ENCODE measurements around the gene MAP3K6. TPM values are rescaled to one million over a fixed set of nuclear protein-coding genes. Genes with fewer than 3 reads are reported as not detected.

MAP3K6 gene
- total and polyA plus RNA-seq, 2 of the 4 experiments (the other 2 are of a cell fraction), result 4.8 to 15.9 TPM

DNA sequence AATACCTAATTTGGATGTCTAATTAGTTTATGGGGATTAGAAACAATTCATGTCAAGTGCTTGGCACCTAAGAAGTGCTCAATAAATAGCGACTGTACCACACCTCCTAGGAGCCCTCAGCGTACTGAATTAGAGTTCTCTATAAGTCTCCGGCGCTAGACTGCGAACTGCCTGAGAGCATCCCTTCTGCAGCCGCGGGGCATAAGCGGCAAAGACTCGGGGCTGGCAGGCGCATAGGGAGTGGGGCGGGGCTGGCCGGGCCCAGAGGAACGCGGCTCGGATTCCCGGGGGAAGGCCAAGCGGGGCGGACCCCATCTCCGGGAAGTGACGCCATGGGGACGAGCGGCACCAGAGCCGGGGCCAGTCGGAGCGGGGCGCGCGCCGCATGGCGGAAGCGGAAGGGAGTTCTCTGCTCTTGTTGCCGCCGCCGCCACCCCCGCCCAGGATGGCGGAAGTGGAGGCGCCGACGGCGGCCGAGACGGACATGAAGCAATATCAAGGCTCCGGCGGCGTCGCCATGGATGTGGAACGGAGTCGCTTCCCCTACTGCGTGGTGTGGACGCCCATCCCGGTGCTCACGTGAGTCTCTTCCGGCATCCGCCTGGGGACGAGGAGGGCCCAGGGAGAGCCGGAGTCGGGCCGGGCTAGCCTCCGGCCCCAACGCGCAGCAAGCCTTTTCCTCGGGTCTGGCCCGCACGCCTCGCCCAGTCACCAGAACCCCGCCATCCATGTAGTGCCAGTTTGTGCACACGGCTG lies 44.8 kb downstream of the MAP3K6 start, which contains the start of gene TMEM222 (continued):
- TF ChIP-seq, protein P1, sequence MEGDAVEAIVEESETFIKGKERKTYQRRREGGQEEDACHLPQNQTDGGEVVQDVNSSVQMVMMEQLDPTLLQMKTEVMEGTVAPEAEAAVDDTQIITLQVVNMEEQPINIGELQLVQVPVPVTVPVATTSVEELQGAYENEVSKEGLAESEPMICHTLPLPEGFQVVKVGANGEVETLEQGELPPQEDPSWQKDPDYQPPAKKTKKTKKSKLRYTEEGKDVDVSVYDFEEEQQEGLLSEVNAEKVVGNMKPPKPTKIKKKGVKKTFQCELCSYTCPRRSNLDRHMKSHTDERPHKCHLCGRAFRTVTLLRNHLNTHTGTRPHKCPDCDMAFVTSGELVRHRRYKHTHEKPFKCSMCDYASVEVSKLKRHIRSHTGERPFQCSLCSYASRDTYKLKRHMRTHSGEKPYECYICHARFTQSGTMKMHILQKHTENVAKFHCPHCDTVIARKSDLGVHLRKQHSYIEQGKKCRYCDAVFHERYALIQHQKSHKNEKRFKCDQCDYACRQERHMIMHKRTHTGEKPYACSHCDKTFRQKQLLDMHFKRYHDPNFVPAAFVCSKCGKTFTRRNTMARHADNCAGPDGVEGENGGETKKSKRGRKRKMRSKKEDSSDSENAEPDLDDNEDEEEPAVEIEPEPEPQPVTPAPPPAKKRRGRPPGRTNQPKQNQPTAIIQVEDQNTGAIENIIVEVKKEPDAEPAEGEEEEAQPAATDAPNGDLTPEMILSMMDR (conservative IDR thresholded peaks at IDR 0.05; ENCODE audit: low read depth, low read length), result peak; percentile 24; the same call in 1 of the 2 replicates

DNA sequence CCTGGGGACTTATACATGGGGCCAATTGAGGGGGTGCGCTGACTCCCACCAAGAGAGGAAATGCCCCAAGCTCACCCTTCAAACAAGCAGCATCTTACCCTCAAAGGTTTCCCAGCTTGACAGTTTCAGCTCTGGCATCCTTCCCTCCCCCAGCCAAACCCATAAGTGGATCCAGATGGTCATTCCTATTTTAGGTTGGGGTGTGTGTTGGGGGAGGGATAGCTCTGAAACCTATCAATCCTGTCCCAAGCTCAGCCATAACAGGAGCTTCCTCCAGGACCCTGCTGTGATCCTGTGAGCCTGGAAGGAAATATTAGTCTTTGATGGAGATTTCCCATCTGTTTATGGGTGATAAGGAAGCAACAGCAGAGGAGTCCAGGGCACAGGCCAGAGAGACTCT lies 48.2 kb downstream of the MAP3K6 start:
- Histone ChIP-seq H2BK120ac (ENCODE audit: low read depth, low read length) (no peak overlapping the region), H4K91ac (ENCODE audit: insufficient read depth, low read depth, low read length) (no peak overlapping the region), H4K20me1 (ENCODE audit: insufficient read depth, low read length) (no peaks in the 10 kb centered on the region), H3K27ac (ENCODE audit: insufficient read depth, low read length) (no peak overlapping the region), H4K5ac (ENCODE audit: low read depth, low read length) (no peak overlapping the region; the same call in 1 of the 2 replicates), H3K36me3 (ENCODE audit: control insufficient read depth, insufficient read depth, low read length) (no peaks in the 10 kb centered on the region), H4K8ac (ENCODE audit: low read depth in 2 of 2, low read length in 2 of 2) (peak overlapping the region in 1 of 2 experiments; percentile 60; a peak in 1 of 4 replicates), H3K56ac (ENCODE audit: extremely low read depth, insufficient read depth, low read length) (no peak overlapping the region), H3K4me2 (ENCODE audit: low read depth, low read length) (no peak overlapping the region), H2AK9ac (replicated peaks; ENCODE audit: low read depth, low read length, poor library complexity) (no peak overlapping the region), H2BK20ac (ENCODE audit: low read depth, low read length) (no peak overlapping the region), H2AFZ (replicated peaks; ENCODE audit: low read length, poor library complexity) (peak overlapping the region; percentile 64), H2BK5ac (ENCODE audit: low read depth, low read length, poor library complexity, severe bottlenecking) (no peak overlapping the region), H3K4me3 (ENCODE audit: insufficient read depth, low read depth, low read length) (no peak overlapping the region), H3K9me3 (ENCODE audit: control insufficient read depth, insufficient read depth, low read length) (no peaks in the 10 kb centered on the region), H3K14ac (replicated peaks; ENCODE audit: low read depth, low read length) (no peak overlapping the region), H3K9ac (ENCODE audit: low read depth, low read length) (no peak overlapping the region), H2AK5ac (ENCODE audit: low read depth, low read length) (no peak overlapping the region), H3K4me1 (ENCODE audit: control insufficient read depth, insufficient read depth, low read length) (peaks cover 4% of the 10 kb centered on the region), H3K18ac (ENCODE audit: low read depth, low read length) (no peak overlapping the region), H3K23ac (ENCODE audit: low read depth, low read length) (no peak overlapping the region), H3K27me3 (ENCODE audit: control insufficient read depth, insufficient read depth, low read length) (no peaks in the 10 kb centered on the region), H3K9me1 (ENCODE audit: insufficient read depth, low read length) (0 out of 2 replicates have a peak, but pooled peaks cover 3% of the 10 kb centered on the region), H3K79me1 (ENCODE audit: low read depth in 1 of 2, low read length in 2 of 2) (peaks cover 4 to 15% of the 10 kb centered on the region in 2 experiments; a peak in 3 of 4 replicates), H3K4ac (ENCODE audit: low read depth, low read length) (no peak overlapping the region), H2BK15ac (ENCODE audit: low read depth, low read length) (no peak overlapping the region)
- ATAC-seq (ENCODE audit: low read depth) (no peak), DNase-seq (peak; percentile 22)
- intact Hi-C loops (cut with micrococcal nuclease), result no loop called here
- WGBS, 2 experiments (ENCODE audit: extremely low coverage in 2 of 2, insufficient read length in 1 of 2), result no CpG with 5 or more reads among the region's 1 CpG
- in situ Hi-C loops (cut with MboI; ENCODE audit: low sequenced_read_pairs), result no loop called here
- no TSS peak for BruUV-seq (replicated peaks)
- CTCF ChIA-PET, result interaction anchor here (0.6 kb wide), 1 partner anchor 24 kb away, joined by 3 read pairs; no protein-coding TSS in a partner anchor
- POLR2A ChIA-PET (ENCODE audit: unreplicated experiment), result interaction anchor here (0.6 kb wide), 1 partner anchor 965 kb away, joined by 5 read pairs; no protein-coding TSS in a partner anchor
- dilution Hi-C loops (cut with HindIII; ENCODE audit: low sequenced_read_pairs, unreplicated experiment), result no loop called here
- no peak for TF ChIP-seq RCOR1 (IDR thresholded peaks at IDR 0.05; ENCODE audit: insufficient replicate concordance, low read length)
- no peak for TF ChIP-seq BHLHE40 (IDR thresholded peaks at IDR 0.05; ENCODE audit: low read depth, low read length)
- TF ChIP-seq, protein P2, sequence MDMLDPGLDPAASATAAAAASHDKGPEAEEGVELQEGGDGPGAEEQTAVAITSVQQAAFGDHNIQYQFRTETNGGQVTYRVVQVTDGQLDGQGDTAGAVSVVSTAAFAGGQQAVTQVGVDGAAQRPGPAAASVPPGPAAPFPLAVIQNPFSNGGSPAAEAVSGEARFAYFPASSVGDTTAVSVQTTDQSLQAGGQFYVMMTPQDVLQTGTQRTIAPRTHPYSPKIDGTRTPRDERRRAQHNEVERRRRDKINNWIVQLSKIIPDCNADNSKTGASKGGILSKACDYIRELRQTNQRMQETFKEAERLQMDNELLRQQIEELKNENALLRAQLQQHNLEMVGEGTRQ (IDR thresholded peaks at IDR 0.05; ENCODE audit: low read depth, low read length), result no peak
- TF ChIP-seq, protein P3, sequence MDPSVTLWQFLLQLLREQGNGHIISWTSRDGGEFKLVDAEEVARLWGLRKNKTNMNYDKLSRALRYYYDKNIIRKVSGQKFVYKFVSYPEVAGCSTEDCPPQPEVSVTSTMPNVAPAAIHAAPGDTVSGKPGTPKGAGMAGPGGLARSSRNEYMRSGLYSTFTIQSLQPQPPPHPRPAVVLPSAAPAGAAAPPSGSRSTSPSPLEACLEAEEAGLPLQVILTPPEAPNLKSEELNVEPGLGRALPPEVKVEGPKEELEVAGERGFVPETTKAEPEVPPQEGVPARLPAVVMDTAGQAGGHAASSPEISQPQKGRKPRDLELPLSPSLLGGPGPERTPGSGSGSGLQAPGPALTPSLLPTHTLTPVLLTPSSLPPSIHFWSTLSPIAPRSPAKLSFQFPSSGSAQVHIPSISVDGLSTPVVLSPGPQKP (IDR thresholded peaks at IDR 0.05; ENCODE audit: borderline replicate concordance, low read depth, low read length), result no peak
- TF ChIP-seq, protein P1 (conservative IDR thresholded peaks at IDR 0.05; ENCODE audit: low read depth, low read length), result no peak
- no peak for TF ChIP-seq NFE2L2 (IDR thresholded peaks at IDR 0.05; ENCODE audit: low read depth, low read length)
- TF ChIP-seq RFX5 (IDR thresholded peaks at IDR 0.05; ENCODE audit: low read depth, low read length), result no peak
- no peak for TF ChIP-seq CHD1 (IDR thresholded peaks at IDR 0.05; ENCODE audit: low read depth, low read length)
